ENCODE results near the gene CLDN3.

The CLDN3 gene

GRCh38 chr7:73735528-73735905, 34.6 kb downstream of the CLDN3 start:
- no peak overlapping the region for H3K4me3 ChIP-seq (replicated peaks; ENCODE audit: low read depth, low read length)
- TF ChIP-seq CTCF (IDR thresholded peaks at IDR 0.05; ENCODE audit: low read depth, low read length, missing control alignments): no peak
- no peak for DNase-seq (ENCODE audit: extremely low read depth, low read depth)

DNA sequence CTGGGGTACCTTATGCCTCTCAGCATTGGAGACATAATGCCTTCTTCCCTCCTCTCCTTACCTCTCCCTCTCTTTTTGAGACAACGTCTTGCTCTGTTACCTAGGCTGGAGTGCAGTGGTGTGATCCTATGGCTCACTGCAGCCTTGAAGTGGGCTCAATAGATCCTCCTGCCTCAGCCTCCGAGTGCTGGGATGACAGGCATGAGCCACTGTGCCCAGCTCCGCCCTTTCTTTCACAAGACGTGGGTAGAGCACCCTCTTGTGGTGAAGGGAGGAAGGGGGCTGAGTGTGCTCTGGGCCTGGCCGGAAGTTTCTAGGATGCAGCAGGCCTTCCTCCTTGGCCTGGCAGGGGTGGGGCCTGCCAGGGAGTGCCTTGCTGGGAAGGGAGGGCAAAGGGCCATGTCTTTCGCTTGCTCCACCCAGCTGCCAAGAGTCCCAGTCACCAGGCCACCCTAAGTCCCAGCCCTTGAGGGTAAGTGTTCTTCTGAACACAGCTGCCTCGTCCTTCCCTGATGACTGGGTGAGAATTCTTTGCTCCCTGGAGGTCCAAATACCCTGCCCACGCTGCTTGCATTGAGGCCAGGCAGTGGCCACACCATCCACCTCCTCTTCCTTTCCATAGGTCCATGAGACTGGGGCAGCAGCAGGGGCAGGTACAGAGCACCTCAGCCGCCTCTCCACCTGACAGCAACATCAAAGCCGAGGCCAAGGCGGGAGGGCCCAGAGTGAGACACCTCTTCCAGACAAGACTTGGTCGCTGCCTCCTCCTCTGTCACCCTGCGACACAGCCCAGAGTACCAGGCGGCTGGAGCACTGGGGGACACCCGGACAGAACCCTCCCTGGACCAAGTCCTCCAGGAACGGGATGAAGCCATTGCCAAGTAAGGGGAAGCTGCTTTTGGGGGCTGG, 35.2 kb downstream of the CLDN3 start:
- H3K4me3 ChIP-seq (replicated peaks; ENCODE audit: low read depth, low read length): no peak overlapping the region
- DNase-seq (ENCODE audit: extremely low read depth, low read depth): peak; percentile 80
- peak; percentile 94 for TF ChIP-seq CTCF (IDR thresholded peaks at IDR 0.05; ENCODE audit: low read depth, low read length, missing control alignments)

GRCh38 chr7:73732397-73732796, 37.7 kb downstream of the CLDN3 start:
- TF ChIP-seq CTCF (IDR thresholded peaks at IDR 0.05; ENCODE audit: low read depth, low read length, missing control alignments): no peak
- DNase-seq (ENCODE audit: extremely low read depth, low read depth): no peak
- no peak overlapping the region for H3K4me3 ChIP-seq (replicated peaks; ENCODE audit: low read depth, low read length)

- TF ChIP-seq CTCF (IDR thresholded peaks at IDR 0.05; ENCODE audit: low read depth, low read length, missing control alignments): no peak
- no peak overlapping the region for H3K4me3 ChIP-seq (replicated peaks; ENCODE audit: low read depth, low read length)
- no peak for DNase-seq (ENCODE audit: extremely low read depth, low read depth)
These were observed 39.6 kb downstream of the CLDN3 start for GRCh38 chr7:73730485-73730884.

- H3K4me3 ChIP-seq (replicated peaks; ENCODE audit: low read depth, low read length): no peak overlapping the region
- TF ChIP-seq CTCF (IDR thresholded peaks at IDR 0.05; ENCODE audit: low read depth, low read length, missing control alignments): no peak
- no peak for DNase-seq (ENCODE audit: extremely low read depth, low read depth)
These were observed 41.5 kb downstream of the CLDN3 start for GRCh38 chr7:73728551-73728950.

DNA sequence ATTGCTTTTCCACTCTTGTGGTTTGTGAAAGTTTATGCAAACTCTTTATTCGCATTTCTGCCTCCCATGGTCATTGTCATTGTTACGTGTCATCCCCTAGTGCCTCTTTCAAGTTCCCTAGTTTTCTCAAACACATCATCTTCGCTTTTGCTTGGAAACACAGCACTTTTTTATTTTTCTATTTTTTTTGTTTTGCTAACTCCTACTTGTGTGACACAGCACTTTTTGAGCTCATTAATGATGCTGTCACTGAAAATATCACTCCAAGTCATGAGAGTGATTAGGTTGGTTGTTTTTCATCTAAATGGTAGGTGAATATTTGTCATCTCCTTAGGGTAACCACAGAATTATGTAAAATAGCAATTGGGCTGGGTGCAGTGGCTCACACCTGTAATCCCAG, 42.1 kb downstream of the CLDN3 start:
- DNase-seq (ENCODE audit: extremely low read depth, low read depth): no peak
- H3K4me3 ChIP-seq (replicated peaks; ENCODE audit: low read depth, low read length): no peak overlapping the region
- TF ChIP-seq CTCF (IDR thresholded peaks at IDR 0.05; ENCODE audit: low read depth, low read length, missing control alignments): no peak
